WTC11 (cell line): Measurements from ENCODE around the gene FABP7. TPM values are rescaled to one million over a fixed set of nuclear protein-coding genes. Genes with fewer than 3 reads are reported as not detected.
A peak's percentile ranks its signal among the peaks of the same experiment; 100 is the strongest.

Experiments
- ATAC-seq: fragments of 200-7000 bp; cut with Tn5 transposase; 2 replicates; pipeline ENCODE4 v1.10.0; 2021; ENCODE audit warnings: mild to moderate bottlenecking, moderate library complexity
- CTCF ChIA-PET: fragments of 300-600 bp; sonication (Branson Sonifier 250); formaldehyde crosslinking; loops from one replicate; lab custom pipeline; 2021; ENCODE audit warnings: antibody characterized with exemption; lab: Charles Lee
- POLR2A ChIA-PET: fragments of 350-600 bp; sonication (Branson Sonifier 250); formaldehyde crosslinking; loops from one replicate; lab custom pipeline; 2021; ENCODE audit warnings: antibody characterized with exemption; lab: Charles Lee
- DNase-seq: peaks from one replicate; pipeline ENCODE4 v3.0.0; 2021; ENCODE audit warnings: low spot score
- H3K27ac Mint-ChIP-seq: 2 replicates; pipeline ENCODE4 v1.8.0; 2021; ENCODE audit warnings: mixed read lengths
- H3K27me3 Mint-ChIP-seq: 2 replicates; pipeline ENCODE4 v1.8.0; 2021; ENCODE audit warnings: low read depth, mild to moderate bottlenecking, moderate library complexity, mixed read lengths
- H3K36me3 Mint-ChIP-seq: 2 replicates; pipeline ENCODE4 v1.8.0; 2021; ENCODE audit warnings: mixed read lengths
- H3K4me1 Mint-ChIP-seq: 2 replicates; pipeline ENCODE4 v1.8.0; 2022; ENCODE audit warnings: mixed read lengths
- H3K4me3 Mint-ChIP-seq: 2 replicates; pipeline ENCODE4 v1.8.0; 2021; ENCODE audit warnings: mild to moderate bottlenecking, moderate library complexity, mixed read lengths
- H3K9me3 Mint-ChIP-seq: 2 replicates; pipeline ENCODE4 v1.8.0; 2021; ENCODE audit warnings: mixed read lengths
- ATF1 ChIP-seq: sonication (generic); formaldehyde crosslinking; IDR thresholded peaks from 2 replicates; pipeline ENCODE4 v1.8.1; 2023; ENCODE audit warnings: mild to moderate bottlenecking, moderate library complexity, missing genetic modification reagents
- ATF3 ChIP-seq: sonication (generic); formaldehyde crosslinking; conservative IDR thresholded peaks from 2 replicates; pipeline ENCODE4 v1.8.1; 2022; ENCODE audit warnings: mild to moderate bottlenecking, missing genetic modification reagents
- CREB1 ChIP-seq: sonication (generic); formaldehyde crosslinking; IDR thresholded peaks from 2 replicates; pipeline ENCODE4 v1.8.0; 2023; ENCODE audit warnings: mild to moderate bottlenecking, missing genetic modification reagents
- ELF4 ChIP-seq: sonication (generic); formaldehyde crosslinking; IDR thresholded peaks from 2 replicates; pipeline ENCODE4 v1.8.1; 2022; ENCODE audit warnings: low read depth, mild to moderate bottlenecking, moderate library complexity, missing genetic modification reagents
- GRHL2 ChIP-seq: fragments of 250-450 bp; sonication (Bioruptor Pico); IDR thresholded peaks from 2 replicates; pipeline ENCODE4 v1.8.0; 2022; ENCODE audit warnings: mild to moderate bottlenecking, moderate library complexity; ENCODE audit not compliant: insufficient replicate concordance, severe bottlenecking
- IRF2 ChIP-seq: sonication (generic); formaldehyde crosslinking; IDR thresholded peaks from 2 replicates; pipeline ENCODE4 v1.8.0; 2022; ENCODE audit warnings: low read depth, missing genetic modification reagents, borderline replicate concordance
- MXD4 ChIP-seq: fragments of 250-450 bp; sonication (Bioruptor Pico); IDR thresholded peaks from 2 replicates; pipeline ENCODE4 v1.8.0; 2021; ENCODE audit warnings: mild to moderate bottlenecking, moderate library complexity, borderline replicate concordance
- NFYB ChIP-seq: sonication (generic); formaldehyde crosslinking; conservative IDR thresholded peaks from 2 replicates; pipeline ENCODE4 v1.8.0; 2022; ENCODE audit warnings: low read depth, missing genetic modification reagents
- NR2C2 ChIP-seq: sonication (generic); formaldehyde crosslinking; IDR thresholded peaks from 2 replicates; pipeline ENCODE4 v1.8.0; 2022; ENCODE audit warnings: mild to moderate bottlenecking, missing genetic modification reagents
- RELA ChIP-seq: sonication (generic); formaldehyde crosslinking; IDR thresholded peaks from 2 replicates; pipeline ENCODE4 v1.8.1; 2022; ENCODE audit warnings: missing genetic modification reagents, mild to moderate bottlenecking, borderline replicate concordance
- SOX15 ChIP-seq: fragments of 250-450 bp; sonication (Bioruptor Pico); IDR thresholded peaks from 2 replicates; pipeline ENCODE4 v1.9.0; 2021; ENCODE audit warnings: mild to moderate bottlenecking
- TEAD1 ChIP-seq: sonication (generic); formaldehyde crosslinking; IDR thresholded peaks from 2 replicates; pipeline ENCODE4 v1.8.0; 2022; ENCODE audit warnings: mild to moderate bottlenecking, missing genetic modification reagents
- TEAD4 ChIP-seq: sonication (generic); formaldehyde crosslinking; IDR thresholded peaks from 2 replicates; pipeline ENCODE4 v1.8.0; 2022; ENCODE audit warnings: mild to moderate bottlenecking, missing genetic modification reagents
- TP53 ChIP-seq: sonication (generic); formaldehyde crosslinking; IDR thresholded peaks from 2 replicates; pipeline ENCODE4 v1.8.1; 2023; ENCODE audit warnings: mild to moderate bottlenecking, missing genetic modification reagents
- ZNF138 ChIP-seq: sonication (generic); formaldehyde crosslinking; conservative IDR thresholded peaks from 2 replicates; pipeline ENCODE4 v1.8.1; 2022; ENCODE audit warnings: mild to moderate bottlenecking, moderate library complexity, missing genetic modification reagents
- ZNF232 ChIP-seq: sonication (generic); formaldehyde crosslinking; IDR thresholded peaks from 2 replicates; pipeline ENCODE4 v1.8.0; 2022; ENCODE audit warnings: mild to moderate bottlenecking, missing genetic modification reagents
- ZNF396 ChIP-seq: fragments of 250-450 bp; sonication (Bioruptor Pico); IDR thresholded peaks from 2 replicates; pipeline ENCODE4 v1.8.0; 2021; ENCODE audit warnings: mild to moderate bottlenecking, moderate library complexity, borderline replicate concordance
- total RNA-seq: library from RNA; stranded (reverse); gene quantifications from 3 replicates; pipeline ENCODE4 v1.2.3, GENCODE V29; 2021
- TF ChIP-seq, protein P1 (sequence below): sonication (generic); formaldehyde crosslinking; conservative IDR thresholded peaks from 2 replicates; pipeline ENCODE4 v1.8.1; 2023; ENCODE audit warnings: mild to moderate bottlenecking, low read depth, missing genetic modification reagents, moderate library complexity
- TF ChIP-seq, protein P2 (sequence below): sonication (generic); formaldehyde crosslinking; IDR thresholded peaks from 2 replicates; pipeline ENCODE4 v1.8.1; 2023; ENCODE audit warnings: mild to moderate bottlenecking, missing genetic modification reagents, borderline replicate concordance
- TF ChIP-seq, protein P3 (sequence below): sonication (generic); formaldehyde crosslinking; IDR thresholded peaks from 2 replicates; pipeline ENCODE4 v1.8.1; 2022; ENCODE audit warnings: mild to moderate bottlenecking, missing genetic modification reagents, moderate library complexity, borderline replicate concordance
- TF ChIP-seq, protein P4 (sequence below): sonication (generic); formaldehyde crosslinking; IDR thresholded peaks from 2 replicates; pipeline ENCODE4 v1.8.0; 2022; ENCODE audit warnings: missing genetic modification reagents

Gene FABP7
- total RNA-seq, 1 experiment from 2014 or later, result 7.2 TPM

DNA sequence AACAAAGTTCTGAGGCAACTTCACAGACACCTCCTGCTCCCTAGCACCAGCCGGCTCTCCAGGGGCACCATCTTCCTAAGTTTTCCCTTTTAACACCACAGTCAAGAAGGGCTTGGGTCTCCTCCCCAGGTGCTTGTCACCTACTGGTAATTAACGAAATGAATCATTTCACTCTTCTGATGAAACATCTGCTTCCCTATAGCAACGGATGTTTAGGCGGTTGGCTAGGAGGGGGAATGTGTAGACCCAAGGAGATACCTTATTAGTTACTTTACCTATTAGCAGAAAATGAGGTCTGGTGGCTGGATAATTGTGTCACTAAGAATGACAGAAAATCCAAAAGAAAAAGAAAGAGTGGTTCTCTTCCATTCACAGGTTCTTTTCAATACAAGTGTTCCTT is 46.3 kb upstream of the FABP7 start (continued):
- TF ChIP-seq GRHL2 (CRISPR knock-in tag), result no peak
- TF ChIP-seq, protein P1, sequence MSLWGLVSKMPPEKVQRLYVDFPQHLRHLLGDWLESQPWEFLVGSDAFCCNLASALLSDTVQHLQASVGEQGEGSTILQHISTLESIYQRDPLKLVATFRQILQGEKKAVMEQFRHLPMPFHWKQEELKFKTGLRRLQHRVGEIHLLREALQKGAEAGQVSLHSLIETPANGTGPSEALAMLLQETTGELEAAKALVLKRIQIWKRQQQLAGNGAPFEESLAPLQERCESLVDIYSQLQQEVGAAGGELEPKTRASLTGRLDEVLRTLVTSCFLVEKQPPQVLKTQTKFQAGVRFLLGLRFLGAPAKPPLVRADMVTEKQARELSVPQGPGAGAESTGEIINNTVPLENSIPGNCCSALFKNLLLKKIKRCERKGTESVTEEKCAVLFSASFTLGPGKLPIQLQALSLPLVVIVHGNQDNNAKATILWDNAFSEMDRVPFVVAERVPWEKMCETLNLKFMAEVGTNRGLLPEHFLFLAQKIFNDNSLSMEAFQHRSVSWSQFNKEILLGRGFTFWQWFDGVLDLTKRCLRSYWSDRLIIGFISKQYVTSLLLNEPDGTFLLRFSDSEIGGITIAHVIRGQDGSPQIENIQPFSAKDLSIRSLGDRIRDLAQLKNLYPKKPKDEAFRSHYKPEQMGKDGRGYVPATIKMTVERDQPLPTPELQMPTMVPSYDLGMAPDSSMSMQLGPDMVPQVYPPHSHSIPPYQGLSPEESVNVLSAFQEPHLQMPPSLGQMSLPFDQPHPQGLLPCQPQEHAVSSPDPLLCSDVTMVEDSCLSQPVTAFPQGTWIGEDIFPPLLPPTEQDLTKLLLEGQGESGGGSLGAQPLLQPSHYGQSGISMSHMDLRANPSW (CRISPR knock-in tag), result no peak
- TF ChIP-seq SOX15 (CRISPR knock-in tag), result no peak
- TF ChIP-seq NFYB, result no peak
- no peak for TF ChIP-seq TEAD4
- TF ChIP-seq, protein P2, sequence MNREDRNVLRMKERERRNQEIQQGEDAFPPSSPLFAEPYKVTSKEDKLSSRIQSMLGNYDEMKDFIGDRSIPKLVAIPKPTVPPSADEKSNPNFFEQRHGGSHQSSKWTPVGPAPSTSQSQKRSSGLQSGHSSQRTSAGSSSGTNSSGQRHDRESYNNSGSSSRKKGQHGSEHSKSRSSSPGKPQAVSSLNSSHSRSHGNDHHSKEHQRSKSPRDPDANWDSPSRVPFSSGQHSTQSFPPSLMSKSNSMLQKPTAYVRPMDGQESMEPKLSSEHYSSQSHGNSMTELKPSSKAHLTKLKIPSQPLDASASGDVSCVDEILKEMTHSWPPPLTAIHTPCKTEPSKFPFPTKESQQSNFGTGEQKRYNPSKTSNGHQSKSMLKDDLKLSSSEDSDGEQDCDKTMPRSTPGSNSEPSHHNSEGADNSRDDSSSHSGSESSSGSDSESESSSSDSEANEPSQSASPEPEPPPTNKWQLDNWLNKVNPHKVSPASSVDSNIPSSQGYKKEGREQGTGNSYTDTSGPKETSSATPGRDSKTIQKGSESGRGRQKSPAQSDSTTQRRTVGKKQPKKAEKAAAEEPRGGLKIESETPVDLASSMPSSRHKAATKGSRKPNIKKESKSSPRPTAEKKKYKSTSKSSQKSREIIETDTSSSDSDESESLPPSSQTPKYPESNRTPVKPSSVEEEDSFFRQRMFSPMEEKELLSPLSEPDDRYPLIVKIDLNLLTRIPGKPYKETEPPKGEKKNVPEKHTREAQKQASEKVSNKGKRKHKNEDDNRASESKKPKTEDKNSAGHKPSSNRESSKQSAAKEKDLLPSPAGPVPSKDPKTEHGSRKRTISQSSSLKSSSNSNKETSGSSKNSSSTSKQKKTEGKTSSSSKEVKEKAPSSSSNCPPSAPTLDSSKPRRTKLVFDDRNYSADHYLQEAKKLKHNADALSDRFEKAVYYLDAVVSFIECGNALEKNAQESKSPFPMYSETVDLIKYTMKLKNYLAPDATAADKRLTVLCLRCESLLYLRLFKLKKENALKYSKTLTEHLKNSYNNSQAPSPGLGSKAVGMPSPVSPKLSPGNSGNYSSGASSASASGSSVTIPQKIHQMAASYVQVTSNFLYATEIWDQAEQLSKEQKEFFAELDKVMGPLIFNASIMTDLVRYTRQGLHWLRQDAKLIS (CRISPR knock-in tag), result no peak
- TF ChIP-seq, protein P3, sequence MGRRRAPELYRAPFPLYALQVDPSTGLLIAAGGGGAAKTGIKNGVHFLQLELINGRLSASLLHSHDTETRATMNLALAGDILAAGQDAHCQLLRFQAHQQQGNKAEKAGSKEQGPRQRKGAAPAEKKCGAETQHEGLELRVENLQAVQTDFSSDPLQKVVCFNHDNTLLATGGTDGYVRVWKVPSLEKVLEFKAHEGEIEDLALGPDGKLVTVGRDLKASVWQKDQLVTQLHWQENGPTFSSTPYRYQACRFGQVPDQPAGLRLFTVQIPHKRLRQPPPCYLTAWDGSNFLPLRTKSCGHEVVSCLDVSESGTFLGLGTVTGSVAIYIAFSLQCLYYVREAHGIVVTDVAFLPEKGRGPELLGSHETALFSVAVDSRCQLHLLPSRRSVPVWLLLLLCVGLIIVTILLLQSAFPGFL (CRISPR knock-in tag), result no peak
- TF ChIP-seq IRF2, result no peak
- no peak for TF ChIP-seq ZNF232 (CRISPR knock-in tag)
- no peak for TF ChIP-seq MXD4
- TF ChIP-seq, all 79 proteins: peak for 0

GRCh38 chr6:122734529-122735395 is 44.8 kb upstream of the FABP7 start:
- ATAC-seq, result peak; percentile 66
- H3K4me3 Mint-ChIP-seq, result no peak overlapping the region
- CTCF ChIA-PET, result interaction anchor here (9.2 kb wide), 1 partner anchor 104 kb away, joined by 74 read pairs; no protein-coding TSS in a partner anchor
- no peaks in the 10 kb centered on the region for H3K36me3 Mint-ChIP-seq
- DNase-seq, result no peak
- H3K4me1 Mint-ChIP-seq, result peaks cover 29% of the 10 kb centered on the region
- no peaks in the 10 kb centered on the region for H3K9me3 Mint-ChIP-seq
- POLR2A ChIA-PET, result no interaction called here
- H3K27ac Mint-ChIP-seq, result peak overlapping the region; percentile 40
- no peaks in the 10 kb centered on the region for H3K27me3 Mint-ChIP-seq
- TF ChIP-seq NR2C2 (CRISPR knock-in tag), result no peak
- no peak for TF ChIP-seq RELA (CRISPR knock-in tag)
- no peak for TF ChIP-seq ATF1 (CRISPR knock-in tag)
- TF ChIP-seq, protein P4, sequence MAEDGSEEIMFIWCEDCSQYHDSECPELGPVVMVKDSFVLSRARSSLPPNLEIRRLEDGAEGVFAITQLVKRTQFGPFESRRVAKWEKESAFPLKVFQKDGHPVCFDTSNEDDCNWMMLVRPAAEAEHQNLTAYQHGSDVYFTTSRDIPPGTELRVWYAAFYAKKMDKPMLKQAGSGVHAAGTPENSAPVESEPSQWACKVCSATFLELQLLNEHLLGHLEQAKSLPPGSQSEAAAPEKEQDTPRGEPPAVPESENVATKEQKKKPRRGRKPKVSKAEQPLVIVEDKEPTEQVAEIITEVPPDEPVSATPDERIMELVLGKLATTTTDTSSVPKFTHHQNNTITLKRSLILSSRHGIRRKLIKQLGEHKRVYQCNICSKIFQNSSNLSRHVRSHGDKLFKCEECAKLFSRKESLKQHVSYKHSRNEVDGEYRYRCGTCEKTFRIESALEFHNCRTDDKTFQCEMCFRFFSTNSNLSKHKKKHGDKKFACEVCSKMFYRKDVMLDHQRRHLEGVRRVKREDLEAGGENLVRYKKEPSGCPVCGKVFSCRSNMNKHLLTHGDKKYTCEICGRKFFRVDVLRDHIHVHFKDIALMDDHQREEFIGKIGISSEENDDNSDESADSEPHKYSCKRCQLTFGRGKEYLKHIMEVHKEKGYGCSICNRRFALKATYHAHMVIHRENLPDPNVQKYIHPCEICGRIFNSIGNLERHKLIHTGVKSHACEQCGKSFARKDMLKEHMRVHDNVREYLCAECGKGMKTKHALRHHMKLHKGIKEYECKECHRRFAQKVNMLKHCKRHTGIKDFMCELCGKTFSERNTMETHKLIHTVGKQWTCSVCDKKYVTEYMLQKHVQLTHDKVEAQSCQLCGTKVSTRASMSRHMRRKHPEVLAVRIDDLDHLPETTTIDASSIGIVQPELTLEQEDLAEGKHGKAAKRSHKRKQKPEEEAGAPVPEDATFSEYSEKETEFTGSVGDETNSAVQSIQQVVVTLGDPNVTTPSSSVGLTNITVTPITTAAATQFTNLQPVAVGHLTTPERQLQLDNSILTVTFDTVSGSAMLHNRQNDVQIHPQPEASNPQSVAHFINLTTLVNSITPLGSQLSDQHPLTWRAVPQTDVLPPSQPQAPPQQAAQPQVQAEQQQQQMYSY (CRISPR knock-in tag), result no peak
- TF ChIP-seq NFYB, result no peak
- TF ChIP-seq ZNF396 (CRISPR knock-in tag), result no peak
- TF ChIP-seq TP53 (CRISPR knock-in tag), result no peak
- no peak for TF ChIP-seq TEAD1
- no peak for TF ChIP-seq ELF4 (CRISPR knock-in tag)
- TF ChIP-seq ZNF138 (CRISPR knock-in tag), result no peak
- TF ChIP-seq CREB1 (CRISPR knock-in tag), result no peak
- no peak for TF ChIP-seq ATF3 (CRISPR knock-in tag)
